SHP77 (cell line): ENCODE measurements around the gene LNPEP.

Source experiments
- DNase-seq, 2 experiments: peaks; one replicate each; lab custom pipeline; 2025; lab: John Stamatoyannopoulos, UW

LNPEP gene

DNA sequence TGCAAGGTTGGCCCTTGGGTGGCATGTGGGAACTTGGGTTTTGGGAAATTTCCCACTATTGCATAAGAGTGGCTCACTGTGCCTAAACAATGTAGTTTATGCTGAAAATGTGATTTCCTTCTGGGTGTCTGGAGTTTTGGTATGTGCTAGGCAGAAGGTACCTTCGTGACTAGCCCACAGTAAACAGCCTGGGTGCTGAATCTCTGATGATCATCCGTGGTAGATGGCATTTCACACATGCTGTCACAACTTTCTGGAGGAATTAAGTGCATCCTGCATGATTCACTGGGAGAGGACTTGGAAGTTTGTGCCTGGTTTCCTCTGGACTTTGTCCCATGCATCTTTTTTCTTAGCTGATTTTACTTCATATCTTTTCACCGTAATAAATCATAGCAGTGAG is 64.5 kb downstream of the LNPEP start:
- no peak for DNase-seq

DNA sequence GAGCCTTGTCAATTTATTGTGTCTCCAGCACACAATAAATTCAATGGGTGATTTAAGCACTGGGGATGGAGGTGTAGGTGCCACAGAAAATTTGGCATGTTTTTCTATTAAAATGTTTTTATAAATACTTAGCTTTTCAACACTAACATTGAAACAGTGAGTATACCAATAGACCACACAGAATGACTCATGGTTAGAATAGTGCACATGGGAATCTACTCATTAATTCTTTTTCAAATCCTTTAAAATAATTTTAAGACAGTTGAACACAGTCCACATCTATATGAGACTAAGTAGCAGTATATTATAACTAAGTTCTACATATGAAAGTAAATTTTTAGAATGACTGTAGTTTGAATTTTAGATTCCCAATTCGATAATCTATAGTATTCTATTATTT is 67.1 kb downstream of the LNPEP start:
- DNase-seq = no peak

DNA sequence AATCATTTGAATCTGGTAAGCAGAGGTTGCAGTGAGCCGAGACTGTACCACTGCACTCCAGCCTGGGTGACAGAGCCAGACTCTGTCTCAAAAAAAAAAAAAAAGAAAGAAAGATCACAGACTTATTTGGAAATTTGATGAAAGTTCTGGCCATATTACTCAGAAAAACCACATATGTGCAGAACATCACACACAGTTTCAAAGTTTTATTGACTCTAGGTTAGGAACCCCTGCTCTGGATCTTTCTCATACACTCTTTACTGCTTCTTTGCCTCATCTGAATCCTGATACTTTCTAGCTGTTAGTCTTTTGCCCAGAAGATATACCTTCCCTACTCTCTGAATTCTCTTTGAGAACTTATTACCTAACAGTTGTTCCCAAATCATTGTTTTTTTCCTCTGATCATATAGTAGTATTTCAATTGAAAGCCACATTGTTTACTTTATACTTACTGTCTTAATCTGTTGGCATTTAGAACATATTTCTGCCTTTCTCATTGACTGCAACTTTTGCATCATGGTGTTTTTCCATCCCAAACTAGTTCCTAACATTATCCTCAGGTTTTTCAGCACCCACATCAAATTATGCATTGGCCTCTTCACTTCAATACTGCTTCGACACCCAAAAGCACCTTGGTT is 68.7 kb downstream of the LNPEP start:
- DNase-seq = no peak

DNA sequence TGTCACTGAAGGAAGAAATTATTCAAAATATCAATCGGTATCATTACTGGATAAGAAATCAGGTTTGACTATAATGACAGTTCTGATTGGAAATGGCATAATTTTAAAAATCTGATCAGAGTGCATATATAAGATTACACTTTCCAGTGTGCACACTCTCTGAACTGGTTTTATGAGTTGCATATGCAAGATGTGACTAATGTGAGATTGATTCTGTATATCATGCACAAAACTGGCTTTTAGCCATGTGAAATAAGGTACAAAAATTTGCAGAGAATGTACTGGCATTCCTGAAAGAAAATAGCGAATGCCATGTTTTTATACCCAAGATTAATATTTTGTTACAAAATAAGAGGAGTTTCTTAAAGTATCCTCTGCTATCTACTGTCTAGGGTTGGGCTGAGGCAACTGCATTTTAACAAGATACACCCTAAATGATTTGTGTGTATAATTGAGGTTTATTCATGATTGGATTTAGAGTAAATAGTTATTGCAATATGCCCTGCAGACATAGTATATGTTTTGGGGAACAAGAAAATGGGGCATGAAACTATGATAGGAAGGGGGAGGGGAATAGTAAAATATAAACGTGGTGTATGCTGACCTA is 70.7 kb downstream of the LNPEP start:
- DNase-seq = no peak

DNA sequence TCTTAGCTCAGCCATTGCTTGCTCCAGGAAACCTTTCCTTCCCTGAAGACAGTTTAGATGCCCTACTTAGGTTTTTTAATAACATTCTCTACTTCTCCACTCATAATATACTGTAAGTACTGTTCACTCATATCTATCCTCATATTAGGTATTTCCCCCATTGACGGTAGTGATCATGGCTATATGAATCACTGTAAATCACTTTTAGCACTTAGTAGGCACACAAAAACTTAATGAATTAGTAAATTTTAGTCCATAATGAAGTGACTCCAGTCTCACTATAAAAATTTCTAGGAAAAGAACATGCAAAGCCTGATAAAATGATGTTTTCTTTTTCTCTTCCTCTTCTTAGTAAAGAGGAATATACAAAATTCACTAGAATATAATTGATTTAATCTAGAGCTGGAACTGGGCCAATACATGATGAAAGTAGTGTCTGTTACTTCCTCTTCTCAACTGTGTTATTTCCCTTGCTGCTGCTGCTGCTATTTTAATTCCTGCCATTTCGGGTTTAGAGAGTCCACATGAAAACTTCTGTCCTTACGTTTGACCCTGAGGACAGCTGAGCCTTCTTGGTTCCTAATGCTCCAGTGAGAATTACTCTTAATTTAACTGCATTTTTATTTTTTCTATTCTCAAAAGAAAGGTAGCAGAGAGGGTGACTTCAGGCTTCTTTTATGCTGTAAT is 73.5 kb downstream of the LNPEP start:
- DNase-seq = no peak

DNA sequence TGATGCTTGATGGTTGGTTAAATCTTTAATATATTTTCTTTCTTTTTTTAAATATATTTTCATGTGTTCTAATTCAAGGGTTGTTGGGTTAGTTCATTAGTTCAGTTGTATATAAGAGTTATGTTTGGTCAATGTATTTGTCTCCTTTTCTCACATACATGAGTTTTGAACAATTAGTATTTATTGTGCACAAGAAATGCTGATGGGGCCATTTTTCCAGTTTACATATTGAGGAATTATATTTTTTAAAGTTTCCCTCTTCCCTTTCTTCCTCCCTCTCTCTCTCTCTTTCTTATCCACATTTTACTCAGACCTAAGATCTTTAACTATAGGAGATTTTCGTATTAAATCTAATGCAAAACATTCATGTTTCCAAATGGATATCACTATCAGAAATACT is 74.0 kb downstream of the LNPEP start:
- no peak for DNase-seq

DNA sequence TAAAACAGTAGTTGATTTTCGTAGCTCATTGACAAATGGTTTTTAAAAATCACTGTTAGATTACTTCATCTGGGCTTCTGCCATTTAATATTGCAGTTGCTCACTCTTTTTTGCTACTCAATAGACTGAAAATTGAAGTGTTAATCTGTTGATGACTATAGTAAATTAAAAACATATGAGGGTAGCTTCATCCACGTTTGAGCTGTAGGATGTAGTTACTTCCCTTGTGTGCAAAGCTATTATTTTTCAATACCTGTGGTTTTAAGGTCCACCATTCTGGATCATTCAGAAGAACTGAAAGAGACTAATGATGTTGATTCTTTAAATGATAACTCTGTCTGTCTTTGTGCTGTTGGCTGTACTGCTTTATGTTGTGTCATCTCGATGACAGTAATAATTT is 74.7 kb downstream of the LNPEP start:
- DNase-seq = no peak

DNA sequence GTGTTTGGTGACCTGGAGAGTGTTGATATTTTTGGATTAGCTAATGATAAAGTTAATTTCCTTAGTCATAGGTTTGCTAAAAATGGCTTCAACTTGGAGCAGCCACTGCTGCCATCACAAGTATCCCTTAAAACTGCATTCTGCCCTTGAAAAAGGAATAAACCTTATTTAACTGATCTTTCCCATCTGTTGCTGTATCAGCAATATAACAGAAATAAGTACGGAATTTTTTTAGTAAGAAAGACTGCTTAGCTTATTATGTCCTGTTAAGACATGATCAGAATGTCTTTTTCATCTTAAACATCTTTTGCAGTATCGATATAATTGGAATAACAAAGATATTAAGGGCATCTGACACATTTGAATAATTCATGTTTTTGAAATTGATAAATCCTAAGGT is 75.7 kb downstream of the LNPEP start:
- no peak for DNase-seq

DNA sequence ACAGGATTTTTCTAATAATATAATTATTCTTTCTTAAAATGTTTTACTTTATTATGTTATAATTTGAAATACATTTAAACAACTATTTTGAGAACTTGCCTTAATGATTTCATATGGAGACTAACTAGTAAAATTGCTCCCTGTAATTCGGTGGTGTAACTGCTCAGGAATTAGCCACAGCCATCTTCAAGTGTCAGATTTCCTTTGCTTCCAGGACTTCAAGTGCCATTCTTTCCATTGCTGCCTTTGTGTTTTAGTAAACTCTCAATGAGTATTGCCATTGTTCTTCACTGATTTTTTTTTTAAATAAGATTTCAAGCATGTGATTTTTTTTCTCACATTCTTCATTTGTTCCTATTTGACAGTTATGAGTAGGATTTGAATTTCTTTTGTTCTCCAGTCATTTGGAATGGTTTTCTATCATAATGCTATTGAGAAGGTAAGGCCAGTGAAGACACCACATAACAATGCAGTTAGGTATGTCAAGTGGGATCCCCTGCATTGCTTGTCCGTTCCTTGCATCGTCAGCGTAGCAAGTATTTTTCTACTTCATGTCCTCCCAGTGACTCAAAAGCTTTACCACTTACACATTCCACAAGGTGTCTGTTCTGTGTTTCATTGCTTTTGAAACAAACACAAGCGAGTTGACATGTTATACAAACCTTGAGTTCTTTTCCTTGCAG is 83.7 kb downstream of the LNPEP start:
- no peak for DNase-seq

DNA sequence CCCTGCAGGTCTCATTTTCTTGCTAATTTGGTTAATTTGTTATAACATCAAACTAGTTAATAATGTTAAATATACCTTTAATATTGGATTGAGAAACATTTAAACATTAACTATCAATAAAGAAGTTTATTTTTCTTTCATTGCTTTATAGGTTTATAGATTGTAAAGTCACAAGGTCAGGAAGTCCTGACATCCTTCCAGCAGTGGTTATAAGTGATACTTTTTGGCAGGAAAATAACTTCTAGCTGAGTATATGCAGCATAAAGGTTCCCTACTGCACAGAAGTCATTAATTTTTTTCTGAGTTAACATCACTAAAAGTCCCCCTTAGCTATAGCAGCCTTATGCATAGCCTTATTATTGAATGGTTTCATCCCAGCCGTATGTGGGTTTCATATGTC is 85.5 kb downstream of the LNPEP start:
- no peak for DNase-seq

DNA sequence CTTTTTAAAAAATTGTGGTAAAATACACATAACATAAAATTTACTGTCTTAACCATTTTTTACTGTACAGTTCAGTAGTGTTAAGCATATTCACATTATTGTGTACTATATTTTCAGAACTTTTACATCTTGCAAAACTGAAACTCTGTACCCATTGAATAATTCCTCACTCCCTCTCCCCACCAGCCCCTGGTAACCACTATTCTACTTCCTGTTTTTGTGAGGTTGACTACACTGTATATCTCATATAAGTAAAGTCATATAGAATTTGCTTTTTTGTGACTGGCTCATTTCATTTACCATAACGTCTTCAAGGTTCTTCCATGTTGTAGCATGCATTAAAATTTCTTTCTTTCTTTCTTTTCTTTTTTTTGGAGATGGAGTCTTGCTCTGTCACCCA is 87.0 kb downstream of the LNPEP start:
- no peak for DNase-seq

DNA sequence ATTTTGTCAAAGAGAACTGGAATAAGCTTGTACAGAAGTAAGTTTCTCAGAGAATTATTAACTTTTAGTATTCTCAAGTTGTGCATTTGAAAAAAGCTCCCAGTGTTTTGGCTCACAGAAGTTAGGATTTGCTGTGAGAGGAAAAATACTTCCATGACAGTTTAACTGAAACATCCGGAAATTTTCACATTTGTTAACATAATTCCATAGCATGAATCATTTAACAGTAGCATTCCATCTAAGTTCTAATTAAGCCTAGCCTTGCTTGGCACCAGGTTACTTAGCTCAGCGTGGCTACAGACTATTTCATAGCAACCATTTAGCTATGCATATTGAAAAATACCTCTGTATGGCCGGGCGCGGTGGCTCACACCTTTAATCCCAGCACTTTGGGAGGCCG is 90.8 kb downstream of the LNPEP start:
- no peak for DNase-seq

DNA sequence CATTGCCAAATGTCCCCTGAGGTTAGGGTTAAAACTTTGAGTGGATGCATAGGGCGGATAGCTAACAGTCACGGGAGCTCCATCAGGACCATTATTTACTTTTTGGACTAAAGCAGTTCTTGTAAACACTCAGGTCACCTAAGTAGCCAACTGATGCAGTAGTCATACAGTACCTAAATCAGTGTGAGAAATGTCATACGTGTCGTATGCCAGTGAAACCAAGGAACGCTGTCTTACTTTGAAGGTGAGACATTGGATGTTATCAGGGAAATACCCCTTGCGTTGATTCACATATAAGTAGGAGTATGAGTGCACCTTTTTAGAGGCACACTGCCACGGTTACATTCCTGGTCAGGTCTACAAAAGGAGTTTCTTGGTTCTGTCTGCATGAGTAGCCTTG is 101.9 kb downstream of the LNPEP start:
- DNase-seq = no peak

DNA sequence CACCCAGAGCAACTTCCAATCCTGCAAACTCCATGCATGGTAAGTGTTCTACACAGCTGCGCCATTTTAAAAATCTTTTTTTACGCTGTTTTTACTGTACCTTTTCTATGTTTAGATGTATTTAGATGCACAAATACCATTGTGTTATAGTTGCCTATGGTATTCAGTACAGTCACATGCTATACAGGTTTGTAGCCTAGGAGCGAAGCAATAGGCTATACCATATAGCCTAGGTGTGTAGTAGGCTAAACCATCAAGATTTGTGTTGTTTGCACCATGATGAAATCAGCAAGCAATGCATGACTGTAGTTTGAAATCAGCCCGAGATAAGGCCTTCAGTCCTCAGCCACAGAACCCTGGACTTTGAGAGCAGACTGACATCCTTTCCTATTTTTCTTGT is 105.4 kb downstream of the LNPEP start:
- DNase-seq = no peak

DNA sequence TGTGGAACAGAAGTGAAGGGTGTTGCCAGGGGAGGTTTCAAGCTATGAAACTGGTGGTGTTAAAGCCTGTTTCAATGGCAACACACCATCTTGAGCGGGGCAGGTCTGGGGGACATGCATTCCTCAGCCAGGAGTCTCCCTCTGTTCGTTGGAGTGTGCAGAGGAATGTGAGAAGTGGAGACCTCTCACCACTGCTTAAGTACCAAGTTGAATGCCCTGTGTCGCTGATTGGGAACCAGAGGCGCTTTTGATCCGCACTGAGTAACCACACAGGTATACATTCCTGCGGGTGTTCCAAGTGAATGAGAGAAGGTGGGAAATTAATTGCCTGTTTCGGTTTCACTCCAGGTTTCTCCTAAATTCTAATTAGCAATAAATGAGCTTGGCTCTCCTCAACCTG is 107.1 kb downstream of the LNPEP start:
- no peak for DNase-seq

DNA sequence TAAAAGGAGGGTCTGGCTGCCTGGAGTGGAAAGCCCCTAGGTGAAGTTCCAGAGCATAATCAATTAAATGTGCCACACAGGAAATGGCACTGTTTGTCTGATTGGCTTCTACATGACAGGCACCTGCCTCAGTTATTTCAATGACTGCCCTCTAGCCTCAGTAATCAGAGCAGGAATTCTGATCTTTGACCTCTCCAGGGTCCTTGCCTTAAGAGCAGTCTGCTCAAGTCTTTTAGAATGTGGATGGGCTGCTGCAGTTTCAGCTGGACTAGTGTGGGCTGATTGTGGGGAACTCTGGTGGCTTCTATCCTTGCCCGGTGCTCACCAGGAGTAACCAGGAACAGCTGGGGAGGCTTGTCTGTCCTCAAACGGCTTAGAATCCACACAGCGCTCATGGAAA is 107.6 kb downstream of the LNPEP start:
- DNase-seq = no peak

DNA sequence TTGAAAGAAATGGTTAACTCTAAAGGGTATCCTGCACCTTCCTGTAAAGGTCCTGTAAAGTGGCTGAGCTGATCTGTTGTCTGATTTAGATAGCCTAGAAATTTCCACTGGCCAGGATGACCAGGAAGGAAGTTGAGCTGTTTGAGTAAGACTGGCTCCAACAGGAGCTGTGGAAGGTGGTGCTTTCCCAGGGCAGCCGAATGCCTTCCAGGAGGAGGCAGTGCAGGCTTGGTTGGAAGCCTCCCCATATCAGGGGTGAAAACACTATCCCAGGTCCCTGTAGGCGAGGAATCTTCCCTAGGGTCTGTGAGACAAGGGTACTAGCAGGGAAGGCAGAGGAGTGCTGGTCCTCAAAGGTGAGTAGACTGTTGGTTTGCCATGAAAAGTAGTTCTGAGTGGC is 108.2 kb downstream of the LNPEP start:
- DNase-seq = no peak

DNA sequence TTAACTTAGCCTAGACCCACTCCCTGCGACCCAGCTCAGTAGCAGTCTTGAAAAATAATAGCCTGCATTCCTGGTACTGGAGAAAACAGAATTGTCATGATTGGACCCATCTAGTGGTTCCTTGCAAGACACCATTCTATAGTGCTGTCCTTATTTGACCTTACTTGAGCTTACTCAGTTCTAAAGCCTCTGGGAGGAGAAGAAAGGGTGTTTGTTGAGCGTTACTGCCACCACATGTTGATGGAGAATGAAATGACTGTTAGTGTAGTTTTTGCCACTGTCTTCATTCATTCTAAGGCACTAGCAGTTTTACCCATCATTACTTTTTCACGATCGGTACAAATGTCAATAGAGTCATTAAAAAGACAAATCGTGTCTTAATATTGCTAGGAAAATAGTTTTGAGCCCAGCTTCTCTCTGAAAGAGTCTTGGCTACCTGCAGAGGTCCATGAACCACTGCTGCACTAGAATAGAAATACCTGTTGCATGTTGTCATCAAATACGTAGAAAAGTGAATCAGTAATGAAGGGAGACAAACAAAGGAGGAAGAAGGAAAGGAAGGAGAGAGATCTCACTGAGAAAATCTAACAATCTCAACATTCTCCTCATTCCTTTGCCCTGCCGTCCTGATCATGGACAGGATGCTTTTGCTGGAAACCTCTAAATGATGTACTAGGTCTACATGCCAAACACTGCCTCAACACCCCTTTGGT is 110.5 kb downstream of the LNPEP start:
- no peak for DNase-seq

DNA sequence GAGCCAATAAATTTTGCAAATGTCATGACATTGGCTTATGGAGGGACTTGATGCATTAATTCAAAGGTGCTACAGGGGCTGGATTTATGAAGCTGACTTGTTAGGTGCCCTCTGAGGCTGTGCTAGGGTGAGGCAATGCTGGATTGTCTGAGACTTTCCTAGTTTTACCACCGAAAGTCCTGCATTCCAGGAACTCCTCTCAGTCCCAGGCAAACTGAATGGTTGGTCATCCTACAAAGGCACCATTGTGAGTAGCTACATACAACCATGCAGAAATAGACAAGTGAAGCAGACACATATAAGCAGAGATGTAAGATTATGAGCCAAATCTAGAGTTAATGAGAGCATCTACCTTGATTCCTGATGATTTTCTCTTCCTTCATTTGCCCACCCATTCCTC is 111.2 kb downstream of the LNPEP start:
- DNase-seq = no peak

DNA sequence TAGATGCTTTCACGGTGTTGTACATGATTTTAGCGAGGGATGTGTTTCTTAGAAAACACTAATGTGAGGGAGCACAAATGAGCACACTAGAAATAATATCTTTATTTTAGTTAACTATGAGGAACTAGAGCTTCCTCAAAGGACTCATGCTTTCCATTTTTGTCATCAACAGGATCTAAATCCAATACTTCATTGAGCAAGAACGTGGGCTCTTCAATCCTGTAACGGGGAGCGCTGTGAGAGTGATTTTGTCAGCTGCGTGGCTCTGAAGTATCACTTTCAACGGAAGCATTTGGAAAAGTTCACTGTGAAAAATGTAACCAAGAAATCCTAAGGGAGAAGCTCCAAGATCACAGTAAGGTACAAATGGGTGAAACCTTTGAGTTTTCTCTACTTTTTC is 113.3 kb downstream of the LNPEP start:
- no peak for DNase-seq

DNA sequence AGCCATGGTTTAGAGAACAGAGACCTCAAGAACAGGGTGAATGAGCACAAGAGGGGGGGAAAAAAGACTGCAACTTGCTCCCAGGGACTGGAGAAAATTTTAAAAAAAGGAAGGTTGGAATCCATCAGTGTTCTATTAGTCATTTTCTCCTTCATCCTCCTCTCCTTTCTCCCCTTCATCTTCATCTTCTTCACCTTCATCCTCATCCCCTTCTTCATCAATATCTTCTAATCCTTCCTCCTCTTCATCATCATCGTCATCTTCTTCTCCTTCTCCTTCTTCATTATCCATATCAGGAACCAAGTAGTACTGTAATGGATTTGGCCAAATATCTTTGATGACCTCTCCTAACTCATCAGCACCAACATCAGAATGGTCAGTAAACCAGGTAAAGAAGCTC is 120.4 kb downstream of the LNPEP start:
- no peak for DNase-seq

DNA sequence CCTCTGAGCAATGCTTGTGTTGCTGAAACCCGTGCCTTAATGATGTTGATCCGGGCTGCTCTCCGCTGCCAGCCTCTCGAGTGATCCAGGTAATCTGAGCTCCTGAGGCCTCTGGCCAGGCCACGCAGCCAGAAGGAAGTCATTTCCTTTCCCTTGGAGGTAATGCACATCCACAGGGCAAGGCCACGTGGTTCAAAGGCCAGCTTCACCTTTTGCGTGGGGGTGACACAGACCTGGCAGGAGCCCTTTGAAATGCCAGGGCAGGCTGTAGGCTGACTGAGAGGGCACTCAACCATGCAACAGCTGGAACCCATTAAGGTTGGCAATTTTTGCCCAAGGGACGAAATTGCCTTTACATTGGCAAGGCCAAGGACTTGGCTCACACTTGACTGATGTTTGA is 126.2 kb downstream of the LNPEP start:
- peak in 1 of 2 experiments; percentile 22 for DNase-seq

DNA sequence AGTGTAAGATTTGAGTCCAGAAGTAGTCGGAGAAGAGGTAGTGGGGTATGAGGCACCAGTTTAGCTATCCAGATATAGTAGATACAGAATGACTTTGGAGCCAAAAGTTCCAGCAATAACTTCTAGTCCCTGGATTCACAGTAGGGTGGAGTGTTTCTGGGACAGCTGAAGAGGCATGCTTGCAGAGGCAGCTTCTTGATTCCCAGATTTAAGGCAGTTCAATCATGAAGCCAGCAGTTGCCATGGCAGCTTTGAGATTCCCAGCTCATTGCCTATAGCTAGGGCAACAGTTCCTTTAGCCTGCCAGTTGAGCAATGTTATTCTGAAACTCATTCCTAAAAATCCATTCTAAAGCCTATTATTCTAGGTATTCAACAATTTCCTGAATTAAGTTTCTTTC is 127.4 kb downstream of the LNPEP start:
- DNase-seq = no peak
